Islet of Langerhans (tissue), 1 donor: ENCODE data around the gene TEKTIP1.
"Not testable (repeated sequence)": the region's sequence is repeated elsewhere in the genome, so short reads cannot be mapped to it uniquely, and the experiment has no call there.

Experiments used
- FAIRE-seq: peaks from one replicate; lab custom pipeline; 2011; peaks lifted over from hg19 to GRCh38; lab: Jason Lieb, UNC

Gene TEKTIP1

GRCh38 chr19:3508121-3508661 is 30.8 kb upstream of the TEKTIP1 start:
- not testable (repeated sequence) for FAIRE-seq

- no peak for FAIRE-seq
These were observed 30.0 kb upstream of the TEKTIP1 start for GRCh38 chr19:3508771-3509535.

GRCh38 chr19:3509566-3509989 is 29.4 kb upstream of the TEKTIP1 start:
- FAIRE-seq: no peak

- FAIRE-seq: no peak
These were observed 28.2 kb upstream of the TEKTIP1 start for GRCh38 chr19:3510727-3511126.

- no peak for FAIRE-seq
These were observed 27.3 kb upstream of the TEKTIP1 start for GRCh38 chr19:3511506-3512251.

DNA sequence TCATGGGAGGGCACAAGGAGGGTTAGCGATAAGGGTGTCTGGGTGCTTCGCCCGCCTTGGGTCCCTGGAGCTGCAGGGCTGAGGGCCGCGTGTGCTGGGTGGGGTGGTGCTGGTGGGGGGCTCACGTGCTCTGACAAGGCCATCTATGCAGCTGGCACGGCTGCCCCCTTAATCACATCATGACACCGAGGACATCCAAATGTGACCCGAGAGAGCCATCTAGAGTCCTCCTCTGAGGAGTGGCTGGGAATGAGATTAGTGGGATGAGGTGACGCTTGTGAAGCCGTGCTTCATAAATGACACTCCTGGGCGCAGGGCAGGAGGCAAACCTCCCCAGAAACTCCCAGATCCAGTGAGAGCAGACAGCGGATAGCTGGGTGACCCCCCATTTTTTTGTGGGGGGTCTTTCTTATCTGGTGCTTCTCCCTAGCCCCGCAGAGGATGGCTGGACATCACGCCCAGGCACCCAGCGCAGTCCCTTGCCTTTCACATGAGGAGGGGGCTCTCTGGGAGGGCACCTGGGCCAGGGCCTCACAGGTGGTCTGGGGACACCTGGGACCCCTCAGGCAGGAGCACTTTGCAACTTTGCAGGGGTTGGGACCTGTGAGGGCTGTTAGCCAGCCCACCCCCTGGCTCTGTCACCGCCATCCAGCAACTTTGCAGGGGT is 26.3 kb upstream of the TEKTIP1 start:
- FAIRE-seq: no peak

- no peak for FAIRE-seq
These were observed 25.5 kb upstream of the TEKTIP1 start for GRCh38 chr19:3513229-3514140.

DNA sequence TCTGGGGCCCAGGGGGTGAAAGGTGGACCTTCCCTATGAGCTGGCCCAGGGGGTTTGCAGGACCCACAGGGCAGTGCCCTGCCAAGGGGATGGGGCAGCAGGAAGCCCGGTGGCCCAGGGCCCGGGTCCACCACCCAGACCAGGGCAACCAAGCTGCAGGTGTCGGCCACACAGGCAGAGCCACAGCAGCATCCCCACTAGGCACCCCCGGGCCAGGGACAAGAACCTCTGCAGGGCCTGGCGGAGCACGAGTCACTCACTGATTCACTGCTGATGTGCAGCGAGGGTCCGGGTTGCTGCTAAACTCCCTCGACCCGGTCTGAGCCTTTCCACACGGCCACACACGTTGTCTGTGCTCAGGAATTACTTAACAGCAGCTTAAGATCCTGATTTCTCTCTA is 24.0 kb upstream of the TEKTIP1 start:
- no peak for FAIRE-seq

DNA sequence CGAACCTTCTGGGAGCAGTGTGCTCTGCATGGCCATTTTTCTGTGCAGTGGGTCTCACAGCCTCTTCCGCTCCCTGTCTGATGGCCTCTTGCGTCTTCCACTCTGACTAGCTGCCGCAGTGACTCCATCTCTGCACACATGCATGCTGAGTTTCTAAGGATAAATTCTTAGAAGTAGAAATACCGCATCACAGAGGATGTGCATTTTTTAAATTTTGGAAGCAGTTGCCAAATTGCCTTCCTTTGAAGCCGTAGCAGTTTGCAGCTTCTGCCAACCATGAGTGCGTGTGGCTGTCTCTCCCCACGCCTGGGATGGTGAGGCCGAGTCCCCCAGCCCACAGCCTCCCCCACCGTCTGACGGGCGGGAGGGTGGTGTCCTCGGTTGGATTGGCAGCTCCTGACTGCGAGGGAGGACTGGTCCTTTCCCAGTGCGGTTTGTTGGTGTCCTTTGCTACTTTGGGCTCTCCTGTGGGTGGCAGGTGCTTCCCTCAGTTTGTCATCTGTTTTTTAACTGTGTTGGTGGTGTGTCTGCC is 23.0 kb upstream of the TEKTIP1 start:
- FAIRE-seq: no peak

- no peak for FAIRE-seq
These were observed 22.2 kb upstream of the TEKTIP1 start for GRCh38 chr19:3516675-3517207.

DNA sequence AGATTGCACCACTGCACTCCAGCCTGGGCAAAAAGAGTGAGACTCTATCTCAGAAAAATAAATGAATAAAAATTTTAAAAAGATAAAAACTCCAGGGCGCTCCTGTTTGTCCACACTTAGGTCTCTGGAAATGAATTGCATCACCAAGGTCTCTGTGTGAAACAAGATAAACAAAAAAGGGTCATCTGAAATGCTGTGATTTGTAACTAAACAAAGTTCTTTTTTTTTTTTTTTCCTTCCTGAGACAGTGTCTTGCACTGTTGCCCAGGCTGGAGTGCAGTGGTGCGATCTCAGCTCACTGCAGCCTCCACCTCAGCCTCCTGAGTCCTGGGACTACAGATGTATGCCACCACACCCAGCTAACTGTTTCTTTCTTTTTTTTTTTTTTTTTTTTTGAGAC is 21.3 kb upstream of the TEKTIP1 start:
- FAIRE-seq: no peak

GRCh38 chr19:3518255-3518654 is 20.7 kb upstream of the TEKTIP1 start:
- no peak for FAIRE-seq

DNA sequence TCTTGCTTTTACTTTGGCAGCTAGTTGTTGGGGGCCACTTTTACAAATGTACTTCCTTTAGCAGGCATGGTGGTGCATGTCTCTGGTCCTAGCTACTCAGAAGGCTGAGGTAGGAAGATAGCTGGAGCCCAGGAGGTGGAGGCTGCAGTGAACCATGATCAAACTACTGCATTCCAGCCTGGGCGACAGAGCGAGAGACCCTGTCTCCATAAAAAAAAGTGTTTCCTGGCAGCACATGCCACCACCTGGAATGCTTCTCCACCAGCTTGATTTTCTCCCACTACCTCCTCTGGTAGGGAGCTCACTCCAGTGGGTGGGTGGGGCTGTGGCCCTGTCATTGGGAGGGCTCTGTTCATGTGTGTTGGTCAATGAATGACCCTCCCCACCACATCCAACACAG is 20.3 kb upstream of the TEKTIP1 start:
- no peak for FAIRE-seq

GRCh38 chr19:3519126-3519525 is 19.8 kb upstream of the TEKTIP1 start:
- no peak for FAIRE-seq

DNA sequence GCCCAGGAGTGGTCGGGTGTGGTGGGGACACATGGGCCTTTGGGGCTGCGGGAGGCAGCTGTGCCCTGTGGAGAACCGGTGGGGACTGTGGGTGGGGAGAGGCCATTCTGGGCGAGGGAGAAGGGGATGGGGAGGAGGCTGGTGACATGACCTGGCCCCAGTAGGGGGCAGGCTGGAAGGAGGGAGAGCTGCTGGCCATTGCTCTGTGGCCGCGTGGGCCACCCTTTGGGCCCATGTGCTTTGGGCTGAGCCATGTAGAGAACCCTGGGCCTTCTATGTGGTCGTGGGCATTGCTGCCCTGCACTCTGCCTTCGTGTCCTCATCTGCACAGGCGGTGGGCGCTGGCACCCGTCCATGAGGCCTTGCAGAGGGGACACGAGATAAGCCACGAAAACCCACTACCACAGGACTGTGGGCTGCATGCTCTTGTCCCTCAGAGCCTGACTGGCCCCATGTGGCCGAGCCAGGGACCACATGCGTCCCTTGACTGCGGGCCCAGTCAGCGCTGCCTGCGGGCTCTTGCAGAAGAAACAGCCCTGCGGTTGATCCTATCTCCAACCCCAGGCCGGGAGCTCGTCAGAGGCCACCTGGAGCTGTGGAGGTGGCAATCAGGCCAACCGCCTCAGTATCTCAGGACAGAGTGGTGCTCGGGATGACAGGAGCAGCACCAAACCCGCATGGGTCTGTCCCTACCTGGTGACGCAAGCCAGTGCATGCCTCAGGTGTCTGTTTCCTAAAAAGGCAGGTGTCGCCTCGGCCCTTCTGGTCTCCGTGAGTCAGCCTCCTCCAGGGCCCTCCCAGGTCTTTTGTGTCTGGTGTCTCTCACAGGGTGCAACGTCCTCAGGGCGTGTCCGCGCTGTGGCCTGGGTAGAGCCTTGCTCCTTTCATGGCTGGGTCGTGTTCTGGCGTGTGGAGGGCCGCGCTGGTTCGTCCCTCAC is 18.5 kb upstream of the TEKTIP1 start:
- no peak for FAIRE-seq

DNA sequence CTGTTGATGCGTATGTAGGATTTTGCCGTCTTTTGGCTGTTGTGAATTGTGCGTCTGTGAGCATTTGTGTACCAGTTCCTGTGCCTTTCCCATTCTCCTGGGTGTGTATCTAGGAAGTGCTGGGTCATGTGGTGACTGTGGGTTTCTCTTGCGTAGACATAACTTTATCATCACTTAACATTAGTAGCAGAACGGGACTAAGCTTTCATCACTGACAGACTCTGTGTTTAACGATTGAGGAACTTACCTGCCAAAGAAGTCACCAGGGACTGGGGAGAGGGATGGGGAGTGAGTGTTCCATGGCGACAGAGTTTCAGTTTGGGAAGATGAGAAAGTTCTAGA is 17.9 kb upstream of the TEKTIP1 start:
- FAIRE-seq: no peak

DNA sequence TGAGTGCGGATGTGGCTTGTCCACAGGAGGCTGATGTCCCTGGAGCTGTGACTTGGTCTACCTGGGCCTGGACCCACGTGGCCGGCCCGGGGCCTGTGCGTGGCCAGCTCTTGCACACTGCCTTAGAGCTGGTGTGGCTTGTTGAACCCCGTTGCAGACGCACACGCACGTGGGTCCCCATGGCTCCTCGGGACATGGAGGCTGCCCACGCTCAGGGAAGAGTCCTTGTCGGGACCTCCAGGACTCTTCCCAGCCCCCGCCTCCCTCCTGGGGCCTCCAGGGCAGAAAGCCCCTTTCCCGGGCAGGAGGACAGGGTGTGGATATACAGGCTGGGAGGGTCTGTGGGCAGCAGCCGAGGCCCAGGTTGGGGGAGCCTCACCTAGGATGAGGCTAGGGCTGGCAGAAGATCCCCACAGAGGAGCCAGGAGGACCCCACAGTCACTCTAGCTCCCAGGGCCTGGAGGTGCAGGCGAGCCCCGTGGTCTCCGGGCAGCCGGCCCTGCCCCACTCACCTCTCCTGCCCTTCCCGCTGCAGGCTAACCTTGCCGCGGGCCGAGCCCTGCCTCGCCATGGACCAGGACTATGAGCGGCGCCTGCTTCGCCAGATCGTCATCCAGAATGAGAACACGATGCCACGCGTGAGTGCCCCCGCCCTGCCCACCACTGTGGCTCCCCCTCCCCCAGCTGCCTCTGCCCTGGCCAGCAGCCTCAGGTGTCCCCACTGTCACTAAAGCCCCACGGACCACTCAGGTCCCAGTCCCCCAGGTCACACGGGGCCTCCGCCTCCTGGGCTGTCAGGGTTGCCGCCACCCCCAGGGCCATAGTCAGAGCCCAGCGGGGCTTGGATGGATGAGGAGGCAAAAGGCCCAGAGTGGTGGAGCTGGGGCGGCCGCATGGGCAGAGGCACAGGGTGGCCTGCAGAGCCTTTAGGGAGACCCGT is 16.3 kb upstream of the TEKTIP1 start:
- FAIRE-seq: no peak

DNA sequence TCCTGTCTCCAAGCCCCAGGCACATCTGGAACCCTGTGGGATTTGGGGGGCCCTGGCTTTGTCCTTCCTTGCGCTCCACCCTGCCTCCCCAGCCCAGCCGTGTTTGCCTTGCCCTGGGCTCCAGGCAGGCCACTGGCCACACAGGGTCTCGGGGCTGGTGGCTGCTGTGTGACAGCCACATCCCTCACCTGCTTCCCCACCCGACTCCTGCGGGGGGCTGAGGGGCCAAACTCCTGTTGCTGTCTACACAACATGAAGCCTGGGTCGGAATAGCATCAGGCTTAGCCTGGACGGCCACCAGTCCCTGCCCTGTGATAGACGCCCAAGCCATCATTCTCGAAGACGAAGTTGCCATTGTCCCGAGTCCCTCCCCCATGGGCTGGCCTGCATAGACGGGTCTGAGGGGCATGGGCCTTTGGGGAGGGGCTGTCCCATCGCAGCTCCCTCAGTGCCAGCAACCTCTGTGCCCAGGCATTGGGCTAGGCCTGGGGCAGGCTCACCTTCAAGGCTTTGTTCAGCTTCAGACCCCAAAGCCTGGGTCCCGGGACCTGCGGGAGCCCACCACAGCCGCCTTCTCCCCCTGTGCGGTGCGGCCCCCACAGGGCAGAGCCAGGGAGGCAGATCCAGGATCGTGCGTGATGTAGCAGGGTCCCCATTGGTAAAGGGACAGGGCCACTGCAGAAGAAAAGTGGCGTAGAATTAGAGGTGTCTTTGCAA is 15.5 kb upstream of the TEKTIP1 start:
- no peak for FAIRE-seq
